HCT116 (cell line): Measurements from ENCODE around the gene ZBTB21. TPM values are rescaled to one million over a fixed set of nuclear protein-coding genes. Genes with fewer than 3 reads are reported as not detected.

Source experiments
- ATAC-seq: fragments of 200-7000 bp; cut with Tn5 transposase; 2 replicates; pipeline ENCODE4 v1.9.1; 2020; ENCODE audit warnings: mild to moderate bottlenecking, moderate library complexity
- BruUV-seq: library from RNA; stranded (reverse); fragments of 400-500 nt; replicated peaks from 2 replicates; lab custom pipeline; 2021; lab: Mats Ljungman, UMichigan
- CTCF ChIA-PET: fragments of 300-600 bp; sonication (Branson Sonifier 250); formaldehyde crosslinking; loops from one replicate; lab custom pipeline; 2021; ENCODE audit warnings: antibody characterized with exemption; lab: Charles Lee
- POLR2A ChIA-PET: fragments of 300-600, 350-600 bp; sonication (Branson Sonifier 250); formaldehyde crosslinking; loops from one replicate; lab custom pipeline; 2021; ENCODE audit warnings: antibody characterized with exemption; lab: Charles Lee
- RAD21 ChIA-PET, 2 experiments: fragments of 300-600 bp; sonication (Branson Sonifier 250); formaldehyde crosslinking; loops; one replicate each; lab custom pipeline; 2023; ENCODE audit warnings: low total read pairs in 2 of 2; ENCODE audit not compliant: uncharacterized antibody in 2 of 2, unreplicated experiment in 2 of 2, low non-redundant PET in 1 of 2; lab: Charles Lee
- DNase-seq: peaks from one replicate; pipeline ENCODE4 v3.0.0-alpha.2; 2010; ENCODE audit warnings: low read depth, low spot score
- H2AFZ ChIP-seq: fragments of 200-600 bp; shearing (Covaris generic), sonication (generic); 2 replicates; pipeline ENCODE4 v1.6.1; 2017; ENCODE audit warnings: low read depth, mixed run types, mixed read lengths, antibody characterized with exemption, low read length; ENCODE audit not compliant: poor library complexity, severe bottlenecking
- H3K27ac ChIP-seq: 2 replicates; pipeline ENCODE4 v1.5.1; 2012; ENCODE audit warnings: low read depth, low read length
- H3K27me3 ChIP-seq: fragments of 200-600 bp; sonication (generic); 2 replicates; pipeline ENCODE4 v1.6.1; 2016; ENCODE audit warnings: mixed run types, low read length, mixed read lengths; ENCODE audit not compliant: insufficient read depth
- H3K36me3 ChIP-seq, 2 experiments: fragments of 200-500 bp in 1 of 2; fragments of 200-600 bp in 1 of 2; sonication (Bioruptor generic) in 1 of 2; sonication (generic) in 1 of 2; 2 replicates each; pipeline versions ENCODE4 v1.5.1 to v1.6.1; 2014 to 2016; ENCODE audit warnings: low read length in 2 of 2, inconsistent platforms in 1 of 2, mixed read lengths in 1 of 2, mixed run types in 1 of 2; ENCODE audit not compliant: insufficient read depth in 2 of 2, control insufficient read depth in 1 of 2
- H3K4me1 ChIP-seq, 2 experiments: fragments of 200-600 bp in 1 of 2; sonication (generic) in 1 of 2; 2 replicates each; pipeline versions ENCODE4 v1.5.1 to v1.6.1; 2012 to 2017; ENCODE audit warnings: low read length in 2 of 2, inconsistent platforms in 1 of 2, mild to moderate bottlenecking in 1 of 2, mixed read lengths in 1 of 2, mixed run types in 1 of 2, moderate library complexity in 1 of 2; ENCODE audit not compliant: insufficient read depth in 2 of 2, control insufficient read depth in 1 of 2
- H3K4me2 ChIP-seq: fragments of 200-600 bp; sonication (generic); 2 replicates; pipeline ENCODE4 v1.6.1; 2017; ENCODE audit warnings: mixed run types, low read length, mixed read lengths
- H3K4me3 ChIP-seq, 2 experiments: fragments of 200-600 bp in 1 of 2; sonication (generic) in 1 of 2; replicated peaks in 1 of 2; 2 replicates each; pipeline ENCODE4 v1.5.1; 2011 to 2016; ENCODE audit warnings: low read length in 2 of 2, control low read depth in 1 of 2, low read depth in 1 of 2, mild to moderate bottlenecking in 1 of 2, mixed read lengths in 1 of 2, mixed run types in 1 of 2
- H3K79me2 ChIP-seq: fragments of 200-600 bp; sonication (generic); 2 replicates; pipeline ENCODE4 v1.6.1; 2017; ENCODE audit warnings: mild to moderate bottlenecking, mixed run types, low read length, moderate library complexity, mixed read lengths; ENCODE audit not compliant: insufficient read depth
- H3K9ac ChIP-seq: fragments of 200-600 bp; sonication (generic); 2 replicates; pipeline ENCODE4 v1.6.1; 2016; ENCODE audit warnings: low read length, mixed read lengths
- H3K9me2 ChIP-seq: fragments of 200-600 bp; sonication (generic), shearing (Covaris generic); 2 replicates; pipeline ENCODE4 v1.6.1; 2017; ENCODE audit warnings: mixed run types, mild to moderate bottlenecking, moderate library complexity; ENCODE audit not compliant: insufficient read depth
- H3K9me3 ChIP-seq, 2 experiments: fragments of 200-500 bp in 1 of 2; fragments of 200-600 bp in 1 of 2; sonication (Bioruptor generic) in 1 of 2; sonication (generic) in 1 of 2; 2 replicates each; pipeline ENCODE4 v1.6.1; 2014 to 2017; ENCODE audit warnings: low read length in 2 of 2, mixed read lengths in 2 of 2, inconsistent platforms in 1 of 2, low read depth in 1 of 2, mild to moderate bottlenecking in 1 of 2, mixed run types in 1 of 2, moderate library complexity in 1 of 2; ENCODE audit not compliant: control insufficient read depth in 1 of 2, insufficient read depth in 1 of 2
- H4K20me1 ChIP-seq: fragments of 200-600 bp; sonication (generic), shearing (Covaris generic); 2 replicates; pipeline ENCODE4 v1.6.1; 2017; ENCODE audit warnings: mixed run types, mild to moderate bottlenecking, moderate library complexity; ENCODE audit not compliant: insufficient read depth
- EGR1 ChIP-seq: IDR thresholded peaks from 2 replicates; pipeline ENCODE4 v1.6.1; 2012; ENCODE audit warnings: low read depth
- ELF1 ChIP-seq: IDR thresholded peaks from 2 replicates; pipeline ENCODE4 v1.6.1; 2012; ENCODE audit warnings: low read depth, borderline replicate concordance
- EZH2phosphoT487 ChIP-seq: fragments of 200-600 bp; IDR thresholded peaks from 2 replicates; pipeline ENCODE4 v1.6.1; 2018; ENCODE audit warnings: antibody characterized with exemption, borderline replicate concordance
- FOSL1 ChIP-seq: IDR thresholded peaks from 2 replicates; pipeline ENCODE4 v1.6.1; 2012; ENCODE audit warnings: low read depth
- POLR2A ChIP-seq: IDR thresholded peaks from 2 replicates; pipeline ENCODE4 v1.7.0; 2011; ENCODE audit warnings: borderline replicate concordance; ENCODE audit not compliant: insufficient read depth, insufficient read length; ENCODE audit errors: extremely low read depth
- POLR2AphosphoS5 ChIP-seq: IDR thresholded peaks from 2 replicates; pipeline ENCODE4 v1.6.1; 2011; ENCODE audit warnings: mild to moderate bottlenecking, low read depth, low read length, moderate library complexity
- SIN3A ChIP-seq: IDR thresholded peaks from 2 replicates; pipeline ENCODE4 v1.6.1; 2012; ENCODE audit warnings: low read depth
- SP1 ChIP-seq: IDR thresholded peaks from 2 replicates; pipeline ENCODE4 v1.6.1; 2012; ENCODE audit warnings: low read depth
- SRF ChIP-seq: IDR thresholded peaks from 2 replicates; pipeline ENCODE4 v1.6.1; 2012; ENCODE audit warnings: low read depth
- TCF7L2 ChIP-seq: IDR thresholded peaks from 2 replicates; pipeline ENCODE4 v1.7.0; 2011; ENCODE audit warnings: borderline replicate concordance, inconsistent platforms; ENCODE audit not compliant: insufficient read depth, insufficient read length; ENCODE audit errors: extremely low read depth
- YY1 ChIP-seq: IDR thresholded peaks from 2 replicates; pipeline ENCODE4 v1.6.1; 2011; ENCODE audit warnings: low read length, low read depth, moderate library complexity, mild to moderate bottlenecking; ENCODE audit not compliant: insufficient replicate concordance; ENCODE audit errors: extremely low read depth
- ZFX ChIP-seq: fragments of 450-650 bp; IDR thresholded peaks from 2 replicates; pipeline ENCODE4 v1.6.1; 2017
- intact Hi-C: fragments of 100-400 bp; cut with micrococcal nuclease; formaldehyde crosslinking; loops from 2 replicates; pipeline ENCODE4 v1.10.0; 2022
- total RNA-seq: library from RNA; stranded (reverse); gene quantifications from one replicate; pipeline ENCODE4 v1.2.1, GENCODE V29; 2021; ENCODE audit not compliant: unreplicated experiment
- TF ChIP-seq, protein P1 (sequence below): IDR thresholded peaks from 2 replicates; pipeline ENCODE4 v1.6.1; 2012
- TF ChIP-seq, protein P2 (sequence below): IDR thresholded peaks from 2 replicates; pipeline ENCODE4 v1.6.1; 2012; ENCODE audit warnings: low read depth
- TF ChIP-seq, protein P3 (sequence below): IDR thresholded peaks from 2 replicates; pipeline ENCODE4 v1.6.1; 2011; ENCODE audit warnings: mild to moderate bottlenecking, low read length, moderate library complexity; ENCODE audit not compliant: insufficient replicate concordance; ENCODE audit errors: extremely low read depth
- TF ChIP-seq, protein P4 (sequence below), 3 experiments: fragments of 200-600 bp in 1 of 3; sonication (generic) in 1 of 3; IDR thresholded peaks in 2 of 3; conservative IDR thresholded peaks in 1 of 3; 2 replicates each; pipeline ENCODE4 v1.5.1; 2012 to 2017; ENCODE audit warnings: low read depth in 2 of 3, low read length in 2 of 3, antibody characterized with exemption in 1 of 3, borderline replicate concordance in 1 of 3, control low read depth in 1 of 3, mild to moderate bottlenecking in 1 of 3, mixed read lengths in 1 of 3, mixed run types in 1 of 3, moderate library complexity in 1 of 3; ENCODE audit not compliant: insufficient read depth in 1 of 3

The ZBTB21 gene
- total RNA-seq, 1 experiment from 2014 or later: 28.7 TPM

DNA sequence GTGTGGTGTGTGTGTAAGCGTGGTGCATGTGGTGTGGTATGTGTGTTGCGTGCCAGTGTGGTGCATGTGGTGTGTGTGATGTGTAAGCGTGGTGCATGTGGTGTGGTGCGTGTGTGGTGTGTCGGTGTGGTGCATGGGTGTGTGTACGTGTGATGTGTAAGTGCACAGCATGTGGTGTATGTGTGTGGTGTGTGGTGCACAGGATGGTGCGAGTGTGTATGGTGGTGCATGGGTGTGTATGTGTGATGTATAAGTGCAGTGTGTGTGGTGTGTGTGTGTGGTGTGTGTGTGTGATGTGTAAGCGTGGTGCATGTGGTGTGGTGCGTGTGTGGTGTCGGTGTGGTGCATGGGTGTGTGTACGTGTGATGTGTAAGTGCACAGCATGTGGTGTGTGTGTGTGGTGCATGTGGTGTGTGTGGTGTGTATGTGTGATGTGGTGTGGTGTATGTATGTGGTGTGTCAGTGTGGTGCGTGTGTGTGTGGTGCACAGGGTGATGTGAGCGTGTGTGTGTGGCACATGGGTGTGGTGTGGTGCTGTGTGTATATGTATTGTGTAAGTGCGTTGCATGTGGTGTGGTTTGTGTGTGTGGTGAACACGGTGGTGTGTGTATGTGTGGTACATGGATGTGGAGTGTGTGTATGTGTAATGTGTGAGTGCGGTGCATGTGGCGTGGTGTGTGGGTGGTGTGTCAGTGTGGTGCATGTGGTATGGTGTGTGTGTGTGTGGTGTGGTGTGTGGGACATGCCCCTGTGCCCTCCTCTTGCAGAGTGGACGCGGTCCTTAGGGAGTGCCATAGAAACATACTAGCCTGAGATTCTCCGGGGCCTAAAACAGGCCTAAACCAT lies 55.3 kb downstream of the ZBTB21 start:
- H3K27ac ChIP-seq: peak overlapping the region; percentile 40; the same call in 1 of the 2 replicates
- ChIA-PET POLR2A (no interaction called here), RAD21 (no interaction called here), CTCF (no interaction called here)
- H3K9ac ChIP-seq: peak overlapping the region; percentile 50
- no peaks in the 10 kb centered on the region for H3K27me3 ChIP-seq
- no peak overlapping the region for H2AFZ ChIP-seq
- H3K4me2 ChIP-seq: peak overlapping the region; percentile 68
- TF ChIP-seq, protein P1, sequence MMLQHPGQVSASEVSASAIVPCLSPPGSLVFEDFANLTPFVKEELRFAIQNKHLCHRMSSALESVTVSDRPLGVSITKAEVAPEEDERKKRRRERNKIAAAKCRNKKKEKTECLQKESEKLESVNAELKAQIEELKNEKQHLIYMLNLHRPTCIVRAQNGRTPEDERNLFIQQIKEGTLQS: no peak
- no peak for TF ChIP-seq EZH2phosphoT487
- TF ChIP-seq SP1: no peak
- TF ChIP-seq ZFX: no peak
- no peak for TF ChIP-seq FOSL1
- no peak for TF ChIP-seq SIN3A
- TF ChIP-seq, protein P2, sequence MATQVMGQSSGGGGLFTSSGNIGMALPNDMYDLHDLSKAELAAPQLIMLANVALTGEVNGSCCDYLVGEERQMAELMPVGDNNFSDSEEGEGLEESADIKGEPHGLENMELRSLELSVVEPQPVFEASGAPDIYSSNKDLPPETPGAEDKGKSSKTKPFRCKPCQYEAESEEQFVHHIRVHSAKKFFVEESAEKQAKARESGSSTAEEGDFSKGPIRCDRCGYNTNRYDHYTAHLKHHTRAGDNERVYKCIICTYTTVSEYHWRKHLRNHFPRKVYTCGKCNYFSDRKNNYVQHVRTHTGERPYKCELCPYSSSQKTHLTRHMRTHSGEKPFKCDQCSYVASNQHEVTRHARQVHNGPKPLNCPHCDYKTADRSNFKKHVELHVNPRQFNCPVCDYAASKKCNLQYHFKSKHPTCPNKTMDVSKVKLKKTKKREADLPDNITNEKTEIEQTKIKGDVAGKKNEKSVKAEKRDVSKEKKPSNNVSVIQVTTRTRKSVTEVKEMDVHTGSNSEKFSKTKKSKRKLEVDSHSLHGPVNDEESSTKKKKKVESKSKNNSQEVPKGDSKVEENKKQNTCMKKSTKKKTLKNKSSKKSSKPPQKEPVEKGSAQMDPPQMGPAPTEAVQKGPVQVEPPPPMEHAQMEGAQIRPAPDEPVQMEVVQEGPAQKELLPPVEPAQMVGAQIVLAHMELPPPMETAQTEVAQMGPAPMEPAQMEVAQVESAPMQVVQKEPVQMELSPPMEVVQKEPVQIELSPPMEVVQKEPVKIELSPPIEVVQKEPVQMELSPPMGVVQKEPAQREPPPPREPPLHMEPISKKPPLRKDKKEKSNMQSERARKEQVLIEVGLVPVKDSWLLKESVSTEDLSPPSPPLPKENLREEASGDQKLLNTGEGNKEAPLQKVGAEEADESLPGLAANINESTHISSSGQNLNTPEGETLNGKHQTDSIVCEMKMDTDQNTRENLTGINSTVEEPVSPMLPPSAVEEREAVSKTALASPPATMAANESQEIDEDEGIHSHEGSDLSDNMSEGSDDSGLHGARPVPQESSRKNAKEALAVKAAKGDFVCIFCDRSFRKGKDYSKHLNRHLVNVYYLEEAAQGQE: no peak
- no peak for TF ChIP-seq SRF
- TF ChIP-seq, protein P3, sequence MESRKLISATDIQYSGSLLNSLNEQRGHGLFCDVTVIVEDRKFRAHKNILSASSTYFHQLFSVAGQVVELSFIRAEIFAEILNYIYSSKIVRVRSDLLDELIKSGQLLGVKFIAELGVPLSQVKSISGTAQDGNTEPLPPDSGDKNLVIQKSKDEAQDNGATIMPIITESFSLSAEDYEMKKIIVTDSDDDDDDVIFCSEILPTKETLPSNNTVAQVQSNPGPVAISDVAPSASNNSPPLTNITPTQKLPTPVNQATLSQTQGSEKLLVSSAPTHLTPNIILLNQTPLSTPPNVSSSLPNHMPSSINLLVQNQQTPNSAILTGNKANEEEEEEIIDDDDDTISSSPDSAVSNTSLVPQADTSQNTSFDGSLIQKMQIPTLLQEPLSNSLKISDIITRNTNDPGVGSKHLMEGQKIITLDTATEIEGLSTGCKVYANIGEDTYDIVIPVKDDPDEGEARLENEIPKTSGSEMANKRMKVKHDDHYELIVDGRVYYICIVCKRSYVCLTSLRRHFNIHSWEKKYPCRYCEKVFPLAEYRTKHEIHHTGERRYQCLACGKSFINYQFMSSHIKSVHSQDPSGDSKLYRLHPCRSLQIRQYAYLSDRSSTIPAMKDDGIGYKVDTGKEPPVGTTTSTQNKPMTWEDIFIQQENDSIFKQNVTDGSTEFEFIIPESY: no peak
- TF ChIP-seq, protein P4, sequence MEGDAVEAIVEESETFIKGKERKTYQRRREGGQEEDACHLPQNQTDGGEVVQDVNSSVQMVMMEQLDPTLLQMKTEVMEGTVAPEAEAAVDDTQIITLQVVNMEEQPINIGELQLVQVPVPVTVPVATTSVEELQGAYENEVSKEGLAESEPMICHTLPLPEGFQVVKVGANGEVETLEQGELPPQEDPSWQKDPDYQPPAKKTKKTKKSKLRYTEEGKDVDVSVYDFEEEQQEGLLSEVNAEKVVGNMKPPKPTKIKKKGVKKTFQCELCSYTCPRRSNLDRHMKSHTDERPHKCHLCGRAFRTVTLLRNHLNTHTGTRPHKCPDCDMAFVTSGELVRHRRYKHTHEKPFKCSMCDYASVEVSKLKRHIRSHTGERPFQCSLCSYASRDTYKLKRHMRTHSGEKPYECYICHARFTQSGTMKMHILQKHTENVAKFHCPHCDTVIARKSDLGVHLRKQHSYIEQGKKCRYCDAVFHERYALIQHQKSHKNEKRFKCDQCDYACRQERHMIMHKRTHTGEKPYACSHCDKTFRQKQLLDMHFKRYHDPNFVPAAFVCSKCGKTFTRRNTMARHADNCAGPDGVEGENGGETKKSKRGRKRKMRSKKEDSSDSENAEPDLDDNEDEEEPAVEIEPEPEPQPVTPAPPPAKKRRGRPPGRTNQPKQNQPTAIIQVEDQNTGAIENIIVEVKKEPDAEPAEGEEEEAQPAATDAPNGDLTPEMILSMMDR (IDR thresholded peaks at IDR 0.05 in 2 of 3, conservative IDR thresholded peaks at IDR 0.05 in 1 of 3; ENCODE audit: borderline replicate concordance in 1 of 3, insufficient read depth in 1 of 3, low read depth in 2 of 3, low read length in 2 of 3): no peak
- TF ChIP-seq POLR2AphosphoS5: no peak
- no peak for TF ChIP-seq ELF1
- no peak for TF ChIP-seq TCF7L2
- TF ChIP-seq POLR2A: no peak
- TF ChIP-seq EGR1: no peak
- TF ChIP-seq YY1: no peak
- BruUV-seq: no TSS peak
- no peaks in the 10 kb centered on the region for H3K9me2 ChIP-seq
- no peak overlapping the region; a peak in 1 of 4 replicates for H3K4me3 ChIP-seq
- 0 out of 4 replicates have a peak, but pooled peaks cover 0 to 4% of the 10 kb centered on the region in 2 experiments for H3K36me3 ChIP-seq
- 0 out of 2 replicates have a peak, but pooled peaks cover 4% of the 10 kb centered on the region for H4K20me1 ChIP-seq
- H3K79me2 ChIP-seq: peaks cover 35% of the 10 kb centered on the region
- peaks cover 36 to 60% of the 10 kb centered on the region in 2 experiments for H3K4me1 ChIP-seq
- no peak for DNase-seq
- no peak for ATAC-seq
- no peaks in the 10 kb centered on the region for H3K9me3 ChIP-seq
- intact Hi-C loops: loop anchor here (5.0 kb wide), 1 partner anchor 78 kb away; the partner anchor contains the start of gene PRDM15
